Measurements from ENCODE around the gene BMPR2.
"Not testable (repeated sequence)": the region's sequence is repeated elsewhere in the genome, so short reads cannot be mapped to it uniquely, and the experiment has no call there.

Gene BMPR2

DNA sequence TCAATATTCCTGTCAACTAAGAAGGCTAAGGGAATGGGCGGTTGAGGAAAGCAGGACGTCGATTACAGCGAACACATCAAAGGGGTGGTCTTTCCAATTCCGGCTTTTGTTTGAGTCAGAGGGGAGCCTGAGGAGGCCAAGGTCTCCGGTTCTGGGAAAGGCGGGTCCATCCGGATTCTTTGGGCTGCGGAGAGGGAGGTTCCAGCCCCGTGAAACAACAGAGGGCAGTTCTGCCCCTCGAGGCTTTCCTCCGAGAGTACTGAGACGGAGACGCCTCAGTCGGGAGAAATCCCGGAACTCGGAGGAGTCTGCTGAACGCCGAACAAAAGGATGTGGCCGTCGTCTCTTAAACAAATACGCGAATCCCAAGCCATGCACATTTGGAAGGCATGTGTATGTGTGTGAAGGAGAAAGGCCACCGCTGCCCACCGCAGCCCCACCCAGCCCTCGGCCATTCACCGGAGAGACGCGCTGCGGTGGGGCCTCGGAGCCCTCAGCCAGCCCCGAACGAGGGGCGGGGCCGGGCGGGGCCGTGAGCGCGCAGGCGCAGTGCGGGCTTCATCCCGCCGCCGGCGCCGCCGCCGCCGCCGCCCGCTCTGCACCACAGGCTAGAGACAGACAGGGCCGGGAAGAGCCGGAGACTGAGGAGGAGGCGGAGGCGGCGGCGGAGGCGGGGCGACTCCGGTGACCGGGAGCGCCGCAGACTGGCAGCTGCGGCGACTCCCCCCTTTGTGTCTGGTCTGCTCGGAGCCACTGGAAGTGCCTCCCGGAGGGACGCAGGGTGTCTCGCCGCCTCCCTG is at the start of gene BMPR2:
Gene BMPR2, plus strand, starts transcription at position 719 of the 800 bp plus-strand sequence. CDS start 1,148 bp downstream, outside the sequence.
- DNase-seq: peak; percentile 60 to 94 (median 87)
- intact Hi-C loops (cut with DNase I): loop anchor here (10.0 kb wide), 2 partner anchors 111 to 259 kb away; partner anchors contain the start of genes FAM117B and NOP58

DNA sequence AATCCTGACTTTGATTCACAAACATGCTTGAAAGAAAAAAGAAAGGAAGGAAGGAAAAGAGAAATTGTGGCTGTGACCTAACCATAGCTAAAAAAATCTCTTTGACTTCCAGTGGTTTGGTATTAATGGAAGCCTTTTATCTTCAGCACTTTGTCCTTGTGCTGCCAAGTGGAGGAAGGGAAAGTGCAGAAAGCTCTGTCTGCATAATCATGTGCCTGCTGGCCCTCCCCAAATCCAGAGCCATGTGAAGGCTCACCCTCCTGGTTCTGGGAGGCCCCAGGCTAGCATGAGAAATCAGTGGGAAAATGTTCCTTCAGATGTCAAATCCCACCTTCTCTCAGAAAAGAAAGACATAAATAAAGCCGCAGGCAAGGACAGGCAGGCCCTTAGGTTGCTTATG is 48.3 kb upstream of the BMPR2 start:
- intact Hi-C loops (cut with DNase I): no loop called here
- DNase-seq: no peak

DNA sequence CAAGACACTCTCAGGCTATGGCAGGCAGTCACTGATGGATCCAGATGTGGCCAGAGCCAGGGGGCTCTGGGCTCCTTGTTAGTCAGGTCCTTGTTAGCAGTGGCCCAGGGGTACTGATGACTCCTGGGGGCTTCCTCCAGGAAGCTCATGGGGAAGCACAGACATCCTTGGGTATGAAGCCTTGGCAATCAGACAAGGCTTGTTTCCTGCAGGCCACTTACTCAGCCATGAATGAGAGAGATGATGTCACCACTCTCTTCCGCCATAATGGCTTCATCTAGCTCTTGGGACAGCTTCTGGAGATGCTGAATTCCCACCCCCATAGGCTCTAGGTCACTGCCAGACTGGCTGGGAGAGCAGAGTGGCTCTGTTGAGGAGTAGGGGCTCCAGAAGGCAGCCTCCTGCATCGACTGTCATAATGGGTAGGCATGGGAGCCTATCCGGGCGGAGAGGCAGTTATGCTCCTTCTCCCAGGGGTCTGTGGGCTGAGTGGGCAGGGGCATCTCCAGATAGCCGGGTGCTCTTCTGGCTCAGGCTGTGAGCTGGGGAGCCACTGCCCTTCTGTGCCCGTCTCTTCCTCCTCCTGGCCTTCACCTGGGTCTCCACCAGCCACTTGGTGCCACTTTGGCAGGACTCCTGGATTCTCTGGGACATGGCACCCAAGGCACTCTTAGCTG is 40.2 kb upstream of the BMPR2 start:
- no peak for DNase-seq
- intact Hi-C loops (cut with DNase I): no loop called here

DNA sequence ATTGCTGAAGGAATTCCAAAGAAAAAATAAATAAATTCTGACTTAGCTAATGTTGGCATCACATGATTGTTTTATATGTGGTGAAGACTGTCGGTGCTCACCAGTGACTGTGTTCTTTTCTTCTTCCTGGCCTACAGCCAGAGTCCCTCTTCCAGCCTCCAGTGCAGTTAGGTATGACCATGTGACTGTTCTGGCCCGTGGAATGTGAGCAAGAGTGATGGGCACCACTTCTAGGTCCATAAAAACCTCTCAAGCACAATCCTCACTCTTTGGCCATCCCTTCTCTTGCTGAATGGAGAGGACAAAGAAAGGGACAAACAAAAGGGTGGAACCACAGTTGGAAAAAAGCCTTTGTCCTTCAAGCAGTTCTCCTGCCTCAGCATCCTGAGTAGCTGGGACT is 39.0 kb upstream of the BMPR2 start:
- DNase-seq: no peak

DNA sequence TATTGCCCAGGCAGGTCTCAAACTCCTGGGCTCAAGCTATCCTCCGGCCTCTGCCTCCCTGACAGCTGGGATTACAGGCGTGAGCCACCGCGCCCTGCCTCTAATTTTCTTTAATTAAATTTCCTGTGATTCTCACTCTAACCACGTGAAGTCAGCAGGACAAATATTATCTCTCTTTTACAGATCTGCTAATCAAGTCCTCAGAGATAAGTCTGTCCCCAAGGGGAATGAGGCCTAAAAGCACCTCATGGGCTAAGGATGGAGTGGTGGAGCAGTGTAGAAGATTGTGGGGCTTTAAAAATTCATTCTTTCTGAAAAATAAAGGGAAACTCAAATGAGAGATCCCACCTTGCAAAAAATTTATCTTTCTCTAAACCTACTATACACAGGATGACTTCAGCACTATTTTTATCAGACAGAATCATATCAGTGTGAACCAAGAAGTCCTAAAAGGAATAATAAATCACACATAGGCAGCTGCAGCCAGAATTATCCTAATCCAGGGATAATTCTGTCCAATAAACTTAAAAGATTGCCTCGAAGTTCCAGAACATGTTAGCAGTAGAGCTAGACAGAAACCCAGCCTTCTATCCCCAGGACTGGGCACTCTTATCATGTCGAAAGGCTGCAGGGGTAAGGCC is 38.3 kb upstream of the BMPR2 start:
- DNase-seq: no peak
- intact Hi-C loops (cut with DNase I): no loop called here

More for the DNA sequence above, 39.0 kb upstream of the BMPR2 start:
- intact Hi-C loops (cut with DNase I): no loop called here

DNA sequence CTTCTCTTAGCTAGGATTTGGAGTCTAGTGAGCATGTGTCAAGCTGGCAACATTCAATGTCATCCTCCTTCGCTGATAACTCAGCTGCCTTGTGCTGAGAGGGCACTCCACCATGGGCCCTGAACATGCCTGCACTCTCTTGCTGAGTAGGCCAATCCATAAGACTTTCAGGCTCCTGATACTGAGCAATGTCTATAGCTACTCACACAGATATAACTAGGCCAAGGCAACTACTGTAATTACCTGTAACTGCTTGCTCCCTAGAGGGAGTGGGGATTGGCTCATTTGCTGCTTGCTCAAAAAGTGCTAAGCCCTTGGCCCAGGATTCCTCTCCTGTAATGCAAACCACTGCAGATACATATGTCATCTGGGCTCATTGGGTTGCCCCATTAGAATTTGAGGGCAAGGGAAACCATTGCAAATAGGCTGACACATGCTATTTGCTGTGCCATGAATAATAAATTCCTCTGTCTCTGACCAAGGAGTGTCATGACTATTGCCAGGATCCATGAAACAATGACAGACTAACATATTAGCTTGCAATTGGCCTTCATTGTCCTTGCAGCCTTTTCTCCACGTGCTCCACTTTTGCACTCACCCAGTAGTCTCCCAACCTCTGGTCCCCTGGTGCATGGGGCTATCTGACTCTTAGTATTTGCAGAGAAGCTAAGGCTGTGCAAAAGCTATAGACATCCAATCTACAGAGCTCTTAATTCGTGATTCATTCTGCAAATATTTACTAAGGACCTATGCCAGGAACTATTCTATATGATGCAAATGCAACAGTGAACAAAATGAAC is 36.9 kb upstream of the BMPR2 start:
- DNase-seq: no peak
- intact Hi-C loops (cut with DNase I): no loop called here

DNA sequence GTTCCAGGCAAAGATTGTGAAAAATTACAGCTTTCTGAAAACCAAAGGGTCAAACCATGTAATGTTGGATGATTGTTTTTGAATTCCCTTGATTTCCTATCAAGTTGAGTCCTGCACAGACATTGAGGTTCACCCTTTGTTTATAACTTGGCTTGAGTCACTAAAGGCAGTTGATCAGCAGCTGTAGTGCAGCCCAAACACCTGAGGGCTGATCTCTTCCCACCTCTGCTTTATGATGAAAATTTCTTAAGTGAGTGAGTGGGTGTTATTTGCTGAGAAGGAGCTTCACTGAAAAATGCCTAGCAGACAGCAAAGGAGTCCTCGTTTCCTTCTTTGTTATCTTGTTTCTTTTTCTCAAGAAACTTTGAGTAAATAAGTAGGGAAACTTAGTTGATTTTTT is 31.9 kb upstream of the BMPR2 start:
- intact Hi-C loops (cut with DNase I): no loop called here
- peak in 7 of 42 donors; percentile 1 to 45 (median 11) for DNase-seq

DNA sequence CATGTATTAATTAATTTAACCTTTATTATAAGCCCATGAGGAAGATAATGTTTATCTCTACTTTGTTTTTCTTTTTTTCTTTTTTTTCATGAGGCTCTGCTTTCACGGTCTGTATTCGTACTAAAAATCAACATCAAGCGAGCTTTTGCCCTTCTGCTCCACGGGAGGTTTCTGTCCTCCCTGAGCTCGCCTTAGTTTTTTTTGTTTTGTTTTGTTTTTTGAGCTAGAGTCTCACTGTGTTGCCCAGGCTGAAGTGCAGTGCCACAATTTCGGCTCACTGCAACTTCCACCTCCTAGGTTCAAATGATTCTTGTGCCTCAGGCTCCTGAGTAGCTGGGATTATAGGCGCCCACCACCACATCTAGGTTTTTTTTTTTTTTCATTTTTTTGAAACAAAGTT is 29.9 kb upstream of the BMPR2 start:
- intact Hi-C loops (cut with DNase I): no loop called here
- DNase-seq: no peak

DNA sequence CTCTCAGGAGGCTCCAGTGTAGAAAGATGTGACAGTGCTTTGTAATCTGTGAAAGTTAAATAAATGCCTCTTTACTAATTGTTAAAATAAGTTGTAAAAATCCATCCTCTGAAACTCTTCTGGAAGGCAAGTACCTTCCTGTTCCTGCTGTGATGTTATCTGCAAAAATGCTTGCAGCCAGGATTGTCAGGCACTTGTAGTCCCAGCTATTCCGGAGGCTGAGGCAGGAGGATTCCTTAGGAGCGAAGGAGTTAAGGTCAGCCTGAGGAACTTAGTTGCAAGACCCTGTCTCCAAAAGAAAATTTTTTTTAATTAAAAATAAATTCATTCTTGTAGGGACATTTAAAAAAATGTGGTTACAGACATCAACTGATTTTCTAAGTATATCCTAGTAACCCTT is 22.7 kb upstream of the BMPR2 start:
- intact Hi-C loops (cut with DNase I): no loop called here

DNA sequence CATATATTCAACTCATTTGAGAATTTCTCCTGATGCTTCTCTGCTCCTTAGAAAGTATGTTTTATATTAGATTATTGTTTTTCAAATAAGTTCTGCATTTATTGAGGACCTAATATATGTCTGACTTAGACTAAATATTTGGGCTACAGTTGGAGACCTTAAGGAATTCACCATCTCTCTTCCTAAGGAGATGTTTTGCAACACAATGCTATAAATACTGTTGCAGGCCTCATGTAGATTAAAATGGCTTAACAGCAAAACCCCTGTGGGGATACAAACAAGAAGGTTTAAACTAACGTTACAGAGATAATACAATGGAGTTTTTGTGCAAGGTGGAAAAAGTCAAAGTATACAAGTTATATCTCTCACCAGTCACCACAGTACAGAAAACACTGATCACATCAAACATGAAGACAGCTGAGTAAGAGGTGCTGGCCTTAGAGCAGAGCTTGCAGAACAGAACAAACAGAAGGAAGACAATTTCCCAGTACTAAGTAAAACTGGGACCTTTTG is 20.1 kb upstream of the BMPR2 start:
- intact Hi-C loops (cut with DNase I): no loop called here
- DNase-seq: no peak

More for the DNA sequence above, 22.7 kb upstream of the BMPR2 start:
- no peak for DNase-seq

DNA sequence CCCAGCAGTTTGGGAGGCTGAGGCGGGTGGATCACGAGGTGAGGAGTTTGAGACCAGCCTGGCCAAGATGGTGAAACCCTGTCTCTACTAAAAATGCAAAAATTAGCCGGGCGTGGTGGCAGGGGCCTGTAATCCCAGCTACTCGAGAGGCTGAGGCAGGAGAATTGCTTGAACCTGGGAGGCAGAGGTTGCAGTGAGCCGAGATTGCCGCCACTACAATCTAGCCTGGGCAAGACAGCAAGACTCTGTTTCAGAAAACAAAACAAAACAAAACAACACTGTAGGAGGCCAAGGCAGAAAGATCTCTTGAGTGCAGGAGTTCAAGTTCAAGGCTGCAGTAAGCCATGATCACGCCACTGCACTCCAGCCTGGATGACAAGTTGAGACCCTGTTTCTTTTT is 17.2 kb upstream of the BMPR2 start:
- intact Hi-C loops (cut with DNase I); DNase-seq: not testable (repeated sequence)

DNA sequence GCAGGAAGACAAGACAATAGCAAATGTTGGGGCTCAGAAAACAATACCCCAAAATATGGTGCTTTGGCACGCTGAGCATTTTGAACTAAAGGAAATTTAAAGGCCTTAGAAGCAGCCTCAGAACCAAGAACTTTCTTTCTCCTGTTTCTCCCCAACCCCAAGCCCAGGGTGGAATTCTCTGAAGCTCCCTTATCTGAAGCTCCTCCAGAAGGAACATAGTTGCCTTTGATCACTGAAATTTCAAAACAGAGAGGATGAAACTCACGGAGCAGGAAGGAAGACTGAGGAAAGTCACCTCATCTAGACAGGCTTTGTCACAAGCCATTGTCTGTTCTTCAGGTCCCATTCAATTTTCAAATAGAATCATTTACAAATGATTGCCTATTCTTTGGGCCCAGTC is 15.5 kb upstream of the BMPR2 start:
- no peak for DNase-seq
- intact Hi-C loops (cut with DNase I): no loop called here

DNA sequence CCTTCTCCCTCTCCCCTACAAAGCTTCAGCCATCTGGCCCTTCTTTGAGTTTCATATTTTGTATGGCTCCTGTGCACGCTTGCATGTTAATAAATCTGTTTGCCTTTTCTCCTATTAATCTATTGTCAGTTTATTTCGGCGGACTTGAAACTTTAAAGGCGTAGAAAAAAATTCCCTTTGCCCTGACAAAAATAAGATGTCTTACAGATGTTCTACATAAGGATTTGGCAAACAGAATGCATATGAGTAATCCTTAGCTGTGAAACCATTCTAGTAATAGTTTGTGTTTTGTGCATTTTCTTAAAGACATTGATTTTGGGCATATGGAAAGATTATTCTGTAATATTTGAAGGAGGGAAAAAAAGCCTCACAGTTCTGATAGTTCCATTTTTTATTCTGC is 15.0 kb upstream of the BMPR2 start:
- no peak for DNase-seq
- intact Hi-C loops (cut with DNase I): no loop called here

DNA sequence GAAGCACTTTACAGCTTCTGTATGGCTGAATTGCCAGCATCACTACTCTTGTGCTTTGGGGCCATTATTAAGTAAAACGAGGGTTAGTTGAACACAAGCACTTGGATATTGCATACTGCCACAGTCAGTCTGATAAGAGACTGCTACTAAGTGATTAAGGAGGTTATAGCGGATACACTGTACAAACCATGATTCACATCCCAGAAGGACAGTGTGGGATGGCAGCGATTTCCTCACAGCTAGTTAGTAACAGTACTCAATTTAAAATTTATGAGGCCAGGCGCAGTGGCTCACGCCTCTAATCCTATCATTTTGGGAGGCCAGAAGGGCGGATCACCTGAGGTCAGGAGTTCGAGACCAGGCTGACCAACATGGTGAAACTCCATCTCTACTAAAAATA is 2.6 kb upstream of the BMPR2 start:
- DNase-seq: no peak
- intact Hi-C loops (cut with DNase I): loop anchor here (10.0 kb wide), 2 partner anchors 109 to 261 kb away; partner anchors contain the start of genes FAM117B and NOP58

DNA sequence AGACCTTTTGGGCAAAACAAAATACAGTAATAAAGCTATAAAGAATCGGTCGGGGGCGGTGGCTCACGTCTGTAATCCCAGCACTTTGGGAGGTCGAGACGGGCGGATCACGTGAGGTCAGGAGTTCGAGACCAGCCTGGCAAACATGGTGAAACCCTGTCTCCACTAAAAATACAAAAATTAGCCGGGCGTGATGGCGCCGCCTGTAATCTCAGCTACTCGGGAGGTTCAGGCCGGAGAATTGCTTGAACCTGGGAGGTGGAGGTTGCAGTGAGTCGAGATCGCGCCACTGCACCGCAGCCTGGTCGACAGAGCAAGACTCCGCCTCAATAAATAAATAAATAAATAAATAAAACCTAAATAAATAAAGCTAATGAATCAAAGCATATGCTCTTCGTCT is 1.7 kb upstream of the BMPR2 start:
- peak in 1 of 42 donors; percentile 37 for DNase-seq
- intact Hi-C loops (cut with DNase I): loop anchor here (10.0 kb wide), 2 partner anchors 110 to 260 kb away; partner anchors contain the start of genes FAM117B and NOP58

DNA sequence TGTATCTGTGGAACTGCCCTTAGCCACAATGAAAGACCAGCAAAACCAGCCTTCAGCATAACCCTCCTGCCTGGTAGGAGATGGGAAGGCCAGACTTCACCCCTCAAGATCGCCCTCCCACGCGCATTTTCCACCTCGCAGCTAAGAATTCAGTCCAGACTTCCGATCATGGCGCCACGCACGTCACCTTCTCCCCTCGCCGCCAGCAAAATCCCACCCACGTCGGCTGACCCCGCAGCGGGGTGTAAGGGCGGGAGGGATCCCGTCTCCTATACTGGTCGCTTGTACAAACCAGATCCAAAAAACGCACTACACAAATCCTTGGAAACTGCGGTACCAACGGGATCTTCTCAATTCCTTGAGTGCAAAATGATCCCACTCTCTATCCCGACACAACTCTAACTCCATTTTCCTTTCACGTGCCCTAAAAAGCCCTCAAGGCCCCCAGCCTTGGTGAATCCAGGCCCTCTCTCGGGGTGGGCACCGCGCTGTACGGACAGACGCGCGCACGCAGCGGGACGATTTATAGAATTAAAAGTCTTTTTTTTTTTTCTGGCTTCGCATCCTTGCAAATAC is 1.0 kb upstream of the BMPR2 start:
- DNase-seq: peak; percentile 21 to 78 (median 54)
- intact Hi-C loops (cut with DNase I): loop anchor here (10.0 kb wide), 2 partner anchors 110 to 260 kb away; partner anchors contain the start of genes FAM117B and NOP58

DNA sequence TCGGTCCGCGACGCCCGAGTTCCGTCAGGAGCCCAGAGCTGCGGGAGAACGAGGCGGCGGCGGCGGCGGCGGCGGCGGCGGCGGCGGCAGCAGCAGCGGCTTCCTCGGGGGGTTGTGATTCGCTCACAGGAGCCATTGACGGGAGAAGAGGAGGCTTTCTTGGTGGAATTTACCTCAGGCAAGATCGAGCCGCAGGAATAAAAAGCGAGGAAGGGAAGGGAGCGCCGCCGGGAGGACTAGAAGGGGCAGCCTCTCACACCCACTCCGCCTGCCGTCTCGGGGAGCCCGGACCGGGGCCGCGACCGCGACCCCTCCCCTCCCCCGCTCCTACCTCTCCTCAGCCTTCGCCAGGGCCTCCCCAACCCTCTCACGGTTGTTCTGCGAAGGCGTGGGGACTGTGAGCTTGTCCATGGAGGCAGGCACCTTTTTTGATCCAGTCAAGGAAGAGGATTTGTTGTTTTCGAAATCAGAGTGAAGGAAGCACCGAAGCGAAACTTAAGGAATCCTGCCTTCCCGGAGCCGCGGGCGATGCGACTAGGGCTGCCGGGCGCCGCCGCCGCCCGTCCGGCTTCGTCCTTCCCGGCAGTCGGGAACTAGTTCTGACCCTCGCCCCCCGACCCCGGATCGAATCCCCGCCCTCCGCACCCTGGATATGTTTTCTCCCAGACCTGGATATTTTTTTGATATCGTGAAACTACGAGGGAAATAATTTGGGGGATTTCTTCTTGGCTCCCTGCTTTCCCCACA is 506 bp downstream of the BMPR2 start:
- peak in 40 of 42 donors; percentile 22 to 78 (median 54) for DNase-seq
- intact Hi-C loops (cut with DNase I): loop anchor here (10.0 kb wide), 2 partner anchors 112 to 258 kb away; partner anchors contain the start of genes FAM117B and NOP58

Measured in head of caudate nucleus (tissue), 42 donors.